ELR (cell line): ENCODE measurements around the gene MRM1.

Source experiments
- DNase-seq: peaks from one replicate; pipeline ENCODE4 v3.0.0-alpha.2; 2015; ENCODE audit warnings: low read depth

Gene MRM1

DNA sequence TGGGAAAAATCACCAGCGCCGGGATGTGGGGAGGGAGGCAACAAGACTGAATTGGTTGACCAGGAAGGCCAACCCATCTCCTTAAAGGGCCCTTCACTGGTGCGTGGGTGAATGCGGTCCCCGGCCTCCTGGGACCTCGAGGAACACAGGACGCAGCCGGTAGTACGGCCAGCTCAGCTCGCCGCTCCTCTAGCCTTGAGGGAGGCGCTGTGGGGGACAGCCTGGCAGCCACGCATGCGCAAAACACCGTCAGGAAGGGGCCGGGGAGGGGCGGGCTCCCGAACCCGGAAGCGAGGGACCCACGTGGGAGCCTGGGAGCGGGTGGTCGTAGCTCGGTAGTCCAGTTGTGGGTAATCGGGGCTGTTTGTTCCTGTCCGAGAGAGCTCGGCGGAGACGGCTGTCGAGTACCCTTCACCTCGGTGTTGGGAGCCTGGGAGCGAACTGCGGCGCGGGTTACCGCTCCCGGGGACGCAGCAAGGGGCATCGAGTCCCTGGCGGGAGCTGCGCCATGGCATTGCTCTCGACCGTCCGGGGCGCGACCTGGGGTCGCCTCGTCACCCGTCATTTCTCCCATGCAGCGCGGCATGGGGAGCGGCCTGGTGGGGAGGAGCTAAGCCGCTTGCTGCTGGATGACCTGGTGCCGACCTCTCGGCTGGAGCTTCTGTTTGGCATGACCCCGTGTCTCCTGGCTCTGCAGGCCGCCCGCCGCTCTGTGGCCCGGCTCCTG lies at the start of gene MRM1:
MRM1 (plus strand) TSS at position 281 of the 727 bp plus-strand sequence; CDS start at position 509, 228 bp downstream.
- DNase-seq = peak; percentile 96

GRCh38 chr17:36553459-36553858 lies 47.9 kb upstream of the MRM1 start:
- no peak for DNase-seq

DNA sequence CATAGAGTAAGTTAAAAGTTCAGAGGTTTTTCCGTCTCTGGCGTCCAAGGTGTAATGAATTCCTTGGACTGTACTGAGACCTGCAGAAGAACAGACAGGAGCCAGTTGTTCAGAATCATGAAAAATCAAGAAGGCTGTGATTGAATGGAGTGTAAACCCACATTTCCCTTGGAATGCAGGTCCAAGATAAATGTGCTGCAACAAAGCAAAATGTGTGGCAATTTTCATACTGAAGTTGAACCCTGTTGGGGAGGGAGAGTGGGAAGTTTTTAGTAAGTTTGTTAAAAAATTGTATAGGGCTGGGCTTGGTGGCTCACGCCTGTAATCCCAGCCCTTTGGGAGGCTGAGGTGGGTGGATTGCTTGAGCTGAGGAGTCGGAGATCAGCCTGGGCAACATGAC lies 35.3 kb upstream of the MRM1 start:
- DNase-seq = no peak

DNA sequence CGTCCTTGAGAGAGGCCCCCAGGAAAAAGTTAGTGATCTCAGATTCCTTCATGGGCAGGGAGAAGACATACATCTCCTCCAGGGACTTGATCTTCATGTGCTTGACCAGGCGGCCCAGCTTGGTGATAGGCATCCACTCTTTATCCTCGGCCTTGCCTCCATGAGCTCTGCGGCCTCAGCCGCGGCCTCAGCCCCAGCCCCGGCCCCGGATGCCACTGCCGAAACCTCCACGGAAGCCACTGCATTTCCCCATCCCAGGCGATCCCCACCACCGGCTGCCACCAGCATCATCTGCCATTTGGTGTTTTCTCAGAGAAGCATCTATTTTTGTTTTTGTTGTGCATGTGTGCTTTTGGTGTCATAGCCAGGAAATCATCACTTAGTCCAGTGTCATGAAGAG lies 26.4 kb upstream of the MRM1 start:
- DNase-seq = no peak

DNA sequence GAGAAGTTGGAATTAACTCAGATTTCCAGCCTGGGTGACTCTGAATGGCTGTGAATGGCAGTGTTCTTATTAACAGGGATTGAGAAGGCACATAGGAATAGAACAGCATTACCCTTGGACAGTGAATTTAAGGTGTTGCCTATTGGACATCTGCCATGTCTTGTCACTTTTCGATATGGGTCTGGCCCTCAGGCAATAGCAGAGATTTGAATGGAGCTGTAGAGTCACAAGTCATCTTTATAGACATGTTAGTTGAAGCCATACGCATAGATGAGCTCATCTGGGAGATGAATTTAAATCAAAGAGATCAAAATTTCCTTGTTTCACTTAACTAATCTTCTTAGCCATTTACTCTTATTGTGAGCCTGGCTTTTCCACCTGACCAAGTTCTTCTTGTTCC lies 24.6 kb upstream of the MRM1 start:
- DNase-seq = no peak

- DNase-seq = no peak
Observed at GRCh38 chr17:36578671-36579070, 22.7 kb upstream of the MRM1 start.

GRCh38 chr17:36583787-36584186 lies 17.6 kb upstream of the MRM1 start:
- DNase-seq = no peak

GRCh38 chr17:36586138-36586537 lies 15.2 kb upstream of the MRM1 start:
- no peak for DNase-seq

DNA sequence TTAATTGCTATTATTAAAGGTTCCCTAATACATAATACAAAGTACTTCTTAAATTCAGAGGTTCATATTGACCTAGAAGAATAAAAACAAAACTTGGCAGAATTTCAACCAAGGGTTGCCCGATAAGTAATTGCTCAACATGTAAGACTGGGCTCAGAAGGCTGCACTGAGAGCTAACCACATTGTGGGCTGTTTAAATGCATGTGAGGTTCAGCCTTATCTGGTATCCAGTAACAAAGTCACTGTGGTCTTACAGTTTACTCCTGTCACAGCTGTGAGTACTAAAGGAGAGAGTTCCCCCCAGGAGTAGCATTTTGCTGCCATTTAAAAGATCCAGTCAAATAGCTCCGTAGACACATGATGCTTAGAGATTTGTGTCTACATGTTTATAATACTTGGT lies 11.3 kb upstream of the MRM1 start:
- no peak for DNase-seq

GRCh38 chr17:36591434-36592315 lies 9.7 kb upstream of the MRM1 start, which contains the start of gene DHRS11:
TSS of gene DHRS11 (plus strand) at chr17:36591879. CDS start at chr17:36592010, 131 bp downstream.
- DNase-seq = peak; percentile 84

- peak; percentile 54 for DNase-seq
Observed at GRCh38 chr17:36592316-36592715, 9.1 kb upstream of the MRM1 start.

DNA sequence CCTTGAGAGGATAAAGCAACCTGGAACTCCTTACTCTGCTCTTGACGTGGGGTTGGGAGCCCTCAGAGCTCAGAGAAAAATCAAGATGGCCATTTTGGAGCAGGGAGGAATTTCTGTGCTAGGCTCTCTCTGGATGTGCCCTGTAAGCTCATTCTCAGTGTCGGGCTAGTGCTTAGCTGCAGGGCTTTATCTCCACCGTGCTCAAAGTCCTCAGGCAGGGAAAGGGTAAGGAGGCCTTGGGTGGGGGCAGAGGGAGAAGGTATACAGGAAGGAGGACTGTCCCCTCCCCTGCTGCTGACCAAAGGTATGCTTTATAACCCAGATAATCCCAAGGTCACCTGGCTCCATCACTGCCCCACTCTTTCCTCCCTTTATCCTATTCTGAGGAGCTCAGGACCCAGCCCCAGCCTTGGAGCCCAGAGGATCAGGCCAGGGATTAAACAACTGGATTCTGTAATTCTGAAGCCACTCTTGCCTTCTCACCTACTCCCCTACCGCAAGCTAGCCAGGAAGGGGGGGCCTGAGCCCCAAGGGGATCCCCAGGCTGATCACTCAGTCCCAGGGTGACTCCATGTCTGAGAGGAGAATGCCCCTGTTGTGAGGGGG lies 8.6 kb upstream of the MRM1 start:
- no peak for DNase-seq

GRCh38 chr17:36593656-36594316 lies 7.6 kb upstream of the MRM1 start:
- DNase-seq = no peak

GRCh38 chr17:36594626-36595401 lies 6.6 kb upstream of the MRM1 start:
- DNase-seq = no peak

DNA sequence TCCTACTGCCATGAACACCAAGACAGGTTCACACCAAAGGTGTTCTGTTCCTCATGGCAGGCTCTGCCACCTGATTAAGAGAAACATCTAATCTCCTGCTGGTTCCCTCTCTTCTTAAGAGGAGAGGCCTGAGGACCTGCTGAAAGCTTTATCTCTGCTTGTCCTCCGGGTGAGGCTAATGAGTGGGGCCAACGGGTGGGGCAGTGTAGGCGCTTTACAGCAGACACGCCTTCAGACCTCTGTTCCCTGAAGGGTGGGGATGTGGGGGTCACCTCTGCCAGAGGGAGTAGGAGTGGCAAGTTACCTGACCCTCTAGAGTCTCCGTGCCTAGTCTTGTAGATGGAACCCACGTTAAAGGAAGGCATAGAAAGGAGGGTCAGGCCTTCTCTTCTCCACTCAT lies 4.2 kb upstream of the MRM1 start:
- no peak for DNase-seq

GRCh38 chr17:36597866-36598777 lies 3.3 kb upstream of the MRM1 start:
- no peak for DNase-seq

DNA sequence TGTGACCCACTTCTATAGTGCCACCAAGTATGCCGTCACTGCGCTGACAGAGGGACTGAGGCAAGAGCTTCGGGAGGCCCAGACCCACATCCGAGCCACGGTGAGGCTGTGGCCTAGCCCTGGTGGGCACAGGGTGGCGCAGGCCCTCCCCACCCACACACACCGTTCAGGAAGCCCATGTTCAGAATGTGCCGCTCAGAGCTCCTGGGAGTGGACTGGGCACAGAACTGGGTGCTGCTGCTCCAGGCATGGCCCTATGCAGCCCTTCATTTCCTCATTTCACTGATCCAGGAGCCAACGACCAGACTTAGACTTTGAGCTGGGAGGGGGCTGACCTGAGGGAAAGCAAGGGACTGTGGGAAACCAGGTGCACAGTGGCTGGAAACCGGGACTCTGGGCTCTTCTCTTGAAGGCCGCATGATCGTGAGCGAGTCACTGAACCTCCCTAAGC lies 2.4 kb upstream of the MRM1 start:
- no peak for DNase-seq

DNA sequence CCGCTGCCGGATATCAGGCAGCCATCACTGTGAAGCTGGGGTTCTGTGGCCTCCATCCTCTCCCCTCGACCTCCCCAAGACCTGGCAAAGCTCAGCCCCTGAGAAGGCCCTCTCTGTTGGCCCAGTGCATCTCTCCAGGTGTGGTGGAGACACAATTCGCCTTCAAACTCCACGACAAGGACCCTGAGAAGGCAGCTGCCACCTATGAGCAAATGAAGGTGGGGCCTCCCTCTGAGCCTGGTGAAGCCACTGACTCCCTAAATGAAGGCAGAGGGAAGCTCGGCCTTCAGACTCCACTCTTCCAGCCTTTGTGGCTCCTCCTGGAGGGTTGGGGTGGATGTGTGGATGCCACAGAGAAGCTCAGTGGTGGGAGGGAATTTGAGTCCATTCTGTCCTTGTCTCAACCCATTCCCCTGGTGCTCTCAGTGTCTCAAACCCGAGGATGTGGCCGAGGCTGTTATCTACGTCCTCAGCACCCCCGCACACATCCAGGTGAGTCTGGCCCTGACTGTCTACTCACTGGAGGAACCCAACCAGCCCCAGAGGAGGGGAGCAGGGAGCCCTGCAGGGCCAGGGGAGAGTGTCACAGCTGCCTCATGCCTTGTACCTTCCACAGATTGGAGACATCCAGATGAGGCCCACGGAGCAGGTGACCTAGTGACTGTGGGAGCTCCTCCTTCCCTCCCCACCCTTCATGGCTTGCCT lies 1.7 kb upstream of the MRM1 start:
- no peak for DNase-seq

- DNase-seq = no peak
Observed at GRCh38 chr17:36600465-36600864, 918 bp upstream of the MRM1 start.

- DNase-seq = no peak
Observed at GRCh38 chr17:36600936-36601302, 464 bp upstream of the MRM1 start.
